Keratinocyte (primary cell): ENCODE measurements around the gene EYA4.

Experiments
- EZH2 ChIP-seq: IDR thresholded peaks from one replicate; pipeline ENCODE4 v1.6.1; 2012; ENCODE audit warnings: inconsistent platforms, mild to moderate bottlenecking, low read length, moderate library complexity
- TF ChIP-seq, protein P1 (sequence below), 3 experiments: IDR thresholded peaks in 1 of 3; conservative IDR thresholded peaks in 1 of 3; optimal IDR thresholded peaks in 1 of 3; 2 replicates in 2 of 3; 3 replicates in 1 of 3; pipeline versions ENCODE3 to v1.5.1; 2011; ENCODE audit warnings: low read length in 3 of 3, mild to moderate bottlenecking in 3 of 3, moderate library complexity in 2 of 3, control low read depth in 1 of 3, inconsistent platforms in 1 of 3; ENCODE audit not compliant: insufficient read depth in 2 of 3; ENCODE audit errors: extremely low read depth in 1 of 3

DNA sequence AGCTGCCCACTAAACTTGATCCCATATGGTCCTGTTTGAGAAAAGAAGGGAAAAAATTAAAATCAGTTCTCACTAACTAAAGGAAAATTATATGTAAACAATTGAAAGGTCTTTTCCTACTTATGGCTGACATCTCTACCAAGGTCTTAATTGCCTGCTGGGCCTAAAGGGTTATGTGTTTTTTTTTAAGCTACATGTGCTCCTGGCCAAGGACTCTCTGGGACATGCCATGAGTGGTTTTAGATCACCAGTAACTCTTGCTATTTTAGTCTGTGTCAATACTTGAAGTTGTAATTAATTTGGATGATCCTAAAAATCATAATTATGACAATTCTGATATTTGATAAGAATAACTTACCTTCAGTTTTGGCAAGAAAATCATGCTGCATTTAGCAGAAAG, 35.9 kb upstream of the EYA4 start:
- TF ChIP-seq, protein P1, sequence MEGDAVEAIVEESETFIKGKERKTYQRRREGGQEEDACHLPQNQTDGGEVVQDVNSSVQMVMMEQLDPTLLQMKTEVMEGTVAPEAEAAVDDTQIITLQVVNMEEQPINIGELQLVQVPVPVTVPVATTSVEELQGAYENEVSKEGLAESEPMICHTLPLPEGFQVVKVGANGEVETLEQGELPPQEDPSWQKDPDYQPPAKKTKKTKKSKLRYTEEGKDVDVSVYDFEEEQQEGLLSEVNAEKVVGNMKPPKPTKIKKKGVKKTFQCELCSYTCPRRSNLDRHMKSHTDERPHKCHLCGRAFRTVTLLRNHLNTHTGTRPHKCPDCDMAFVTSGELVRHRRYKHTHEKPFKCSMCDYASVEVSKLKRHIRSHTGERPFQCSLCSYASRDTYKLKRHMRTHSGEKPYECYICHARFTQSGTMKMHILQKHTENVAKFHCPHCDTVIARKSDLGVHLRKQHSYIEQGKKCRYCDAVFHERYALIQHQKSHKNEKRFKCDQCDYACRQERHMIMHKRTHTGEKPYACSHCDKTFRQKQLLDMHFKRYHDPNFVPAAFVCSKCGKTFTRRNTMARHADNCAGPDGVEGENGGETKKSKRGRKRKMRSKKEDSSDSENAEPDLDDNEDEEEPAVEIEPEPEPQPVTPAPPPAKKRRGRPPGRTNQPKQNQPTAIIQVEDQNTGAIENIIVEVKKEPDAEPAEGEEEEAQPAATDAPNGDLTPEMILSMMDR (optimal IDR thresholded peaks at IDR 0.05 in 1 of 3, IDR thresholded peaks at IDR 0.05 in 1 of 3, conservative IDR thresholded peaks at IDR 0.05 in 1 of 3; ENCODE audit: extremely low read depth in 1 of 3, insufficient read depth in 2 of 3, low read length in 3 of 3), result no peak
- no peak for TF ChIP-seq EZH2
